ENCODE results near the gene PDE6C. TPM values are rescaled to one million over a fixed set of nuclear protein-coding genes. Genes with fewer than 3 reads are reported as not detected.

Gene PDE6C
- not detected for total RNA-seq

- ATAC-seq (ENCODE audit: low FRiP score in 2 of 2): no peak
- TF ChIP-seq, protein P1, sequence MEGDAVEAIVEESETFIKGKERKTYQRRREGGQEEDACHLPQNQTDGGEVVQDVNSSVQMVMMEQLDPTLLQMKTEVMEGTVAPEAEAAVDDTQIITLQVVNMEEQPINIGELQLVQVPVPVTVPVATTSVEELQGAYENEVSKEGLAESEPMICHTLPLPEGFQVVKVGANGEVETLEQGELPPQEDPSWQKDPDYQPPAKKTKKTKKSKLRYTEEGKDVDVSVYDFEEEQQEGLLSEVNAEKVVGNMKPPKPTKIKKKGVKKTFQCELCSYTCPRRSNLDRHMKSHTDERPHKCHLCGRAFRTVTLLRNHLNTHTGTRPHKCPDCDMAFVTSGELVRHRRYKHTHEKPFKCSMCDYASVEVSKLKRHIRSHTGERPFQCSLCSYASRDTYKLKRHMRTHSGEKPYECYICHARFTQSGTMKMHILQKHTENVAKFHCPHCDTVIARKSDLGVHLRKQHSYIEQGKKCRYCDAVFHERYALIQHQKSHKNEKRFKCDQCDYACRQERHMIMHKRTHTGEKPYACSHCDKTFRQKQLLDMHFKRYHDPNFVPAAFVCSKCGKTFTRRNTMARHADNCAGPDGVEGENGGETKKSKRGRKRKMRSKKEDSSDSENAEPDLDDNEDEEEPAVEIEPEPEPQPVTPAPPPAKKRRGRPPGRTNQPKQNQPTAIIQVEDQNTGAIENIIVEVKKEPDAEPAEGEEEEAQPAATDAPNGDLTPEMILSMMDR (IDR thresholded peaks at IDR 0.05): no peak
- TF ChIP-seq POLR2AphosphoS5 (IDR thresholded peaks at IDR 0.05): no peak
- no peak for TF ChIP-seq EP300 (IDR thresholded peaks at IDR 0.05)
- TF ChIP-seq POLR2A (IDR thresholded peaks at IDR 0.05): no peak
- H3K27ac ChIP-seq: no peak within 1 kb of the TSS
- H3K27me3 ChIP-seq: no peaks in the 10 kb centered on the region
- no peaks in the 10 kb centered on the region for H3K4me1 ChIP-seq
- no peaks in the 10 kb centered on the region for H3K9me3 ChIP-seq
- 76 to 90% methylated on average over 6 of the region's 6 CpGs for WGBS, 2 donors
- H3K36me3 ChIP-seq: no peaks in the 10 kb centered on the region
- DNase-seq: no peak
- H3K4me3 ChIP-seq: no peak within 1 kb of the TSS
Measured at GRCh38 chr10:93612311-93612710, at the start of gene PDE6C. Gene PDE6C (plus strand): TSS chr10:93612537. CDS start chr10:93612726, 189 bp downstream.

GRCh38 chr10:93565446-93565845, 46.9 kb upstream of the PDE6C start:
- DNase-seq (no peak), ATAC-seq (ENCODE audit: low FRiP score in 2 of 2) (peak in 1 of 2 donors; percentile 51)
- H3K36me3 ChIP-seq: no peaks in the 10 kb centered on the region
- no peak overlapping the region for H3K4me3 ChIP-seq
- H3K4me1 ChIP-seq: peaks cover 8 to 20% (median 12%) of the 10 kb centered on the region in 4 donors
- no peak overlapping the region for H3K27ac ChIP-seq
- 58 to 75% methylated on average over 3 of the region's 3 CpGs for WGBS, 2 donors
- H3K9me3 ChIP-seq: no peaks in the 10 kb centered on the region
- H3K27me3 ChIP-seq: peaks cover 0 to 22% (median 8%) of the 10 kb centered on the region in 4 donors
- TF ChIP-seq, protein P1 (IDR thresholded peaks at IDR 0.05): no peak
- TF ChIP-seq POLR2AphosphoS5 (IDR thresholded peaks at IDR 0.05) (no peak), EP300 (IDR thresholded peaks at IDR 0.05) (no peak), POLR2A (IDR thresholded peaks at IDR 0.05) (no peak)

DNA sequence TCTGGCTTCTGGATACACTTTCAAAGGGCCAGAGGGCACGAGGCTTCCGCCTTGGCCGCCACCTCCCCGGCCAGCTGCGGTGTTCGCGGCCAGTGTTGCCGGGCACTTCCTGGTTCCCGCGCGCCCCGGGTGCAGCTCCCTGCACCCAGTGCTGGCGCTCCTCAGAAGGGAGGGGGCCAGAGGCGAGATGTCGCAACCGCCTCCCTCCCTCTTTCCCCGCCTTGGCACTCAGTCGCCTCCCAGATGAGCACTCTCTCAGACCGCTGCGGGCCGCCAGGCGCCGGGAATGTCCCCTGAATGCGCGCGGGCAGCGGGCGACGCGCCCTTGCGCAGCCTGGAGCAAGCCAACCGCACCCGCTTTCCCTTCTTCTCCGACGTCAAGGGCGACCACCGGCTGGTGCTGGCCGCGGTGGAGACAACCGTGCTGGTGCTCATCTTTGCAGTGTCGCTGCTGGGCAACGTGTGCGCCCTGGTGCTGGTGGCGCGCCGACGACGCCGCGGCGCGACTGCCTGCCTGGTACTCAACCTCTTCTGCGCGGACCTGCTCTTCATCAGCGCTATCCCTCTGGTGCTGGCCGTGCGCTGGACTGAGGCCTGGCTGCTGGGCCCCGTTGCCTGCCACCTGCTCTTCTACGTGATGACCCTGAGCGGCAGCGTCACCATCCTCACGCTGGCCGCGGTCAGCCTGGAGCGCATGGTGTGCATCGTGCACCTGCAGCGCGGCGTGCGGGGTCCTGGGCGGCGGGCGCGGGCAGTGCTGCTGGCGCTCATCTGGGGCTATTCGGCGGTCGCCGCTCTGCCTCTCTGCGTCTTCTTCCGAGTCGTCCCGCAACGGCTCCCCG, 45.7 kb upstream of the PDE6C start, which contains the start of gene FFAR4:
TSS of gene FFAR4 (plus strand) at position 231 of the 842 bp plus-strand sequence. CDS start at position 287, 56 bp downstream.
- 3% methylated on average over 37 to 38 of the region's 85 CpGs for WGBS, 2 donors
- TF ChIP-seq POLR2A (IDR thresholded peaks at IDR 0.05) (peak in 1 of 4 donors; percentile 47), POLR2AphosphoS5 (IDR thresholded peaks at IDR 0.05) (peak in 1 of 2 donors; percentile 10), EP300 (IDR thresholded peaks at IDR 0.05) (no peak)
- TF ChIP-seq, protein P1 (IDR thresholded peaks at IDR 0.05): no peak
- H3K4me1 ChIP-seq: peaks cover 8 to 20% (median 12%) of the 10 kb centered on the region in 4 donors
- peak within 1 kb of the TSS in 1 of 4 donors; percentile 11 for H3K27ac ChIP-seq
- H3K36me3 ChIP-seq: no peaks in the 10 kb centered on the region
- peak within 1 kb of the TSS in 3 of 4 donors; percentile 35 to 49 (median 38) for H3K4me3 ChIP-seq
- H3K27me3 ChIP-seq: peaks cover 0 to 22% (median 8%) of the 10 kb centered on the region in 4 donors
- no peaks in the 10 kb centered on the region for H3K9me3 ChIP-seq
- ATAC-seq (ENCODE audit: low FRiP score in 2 of 2) (peak; percentile 50 to 88), DNase-seq (peak; percentile 58 to 89)

DNA sequence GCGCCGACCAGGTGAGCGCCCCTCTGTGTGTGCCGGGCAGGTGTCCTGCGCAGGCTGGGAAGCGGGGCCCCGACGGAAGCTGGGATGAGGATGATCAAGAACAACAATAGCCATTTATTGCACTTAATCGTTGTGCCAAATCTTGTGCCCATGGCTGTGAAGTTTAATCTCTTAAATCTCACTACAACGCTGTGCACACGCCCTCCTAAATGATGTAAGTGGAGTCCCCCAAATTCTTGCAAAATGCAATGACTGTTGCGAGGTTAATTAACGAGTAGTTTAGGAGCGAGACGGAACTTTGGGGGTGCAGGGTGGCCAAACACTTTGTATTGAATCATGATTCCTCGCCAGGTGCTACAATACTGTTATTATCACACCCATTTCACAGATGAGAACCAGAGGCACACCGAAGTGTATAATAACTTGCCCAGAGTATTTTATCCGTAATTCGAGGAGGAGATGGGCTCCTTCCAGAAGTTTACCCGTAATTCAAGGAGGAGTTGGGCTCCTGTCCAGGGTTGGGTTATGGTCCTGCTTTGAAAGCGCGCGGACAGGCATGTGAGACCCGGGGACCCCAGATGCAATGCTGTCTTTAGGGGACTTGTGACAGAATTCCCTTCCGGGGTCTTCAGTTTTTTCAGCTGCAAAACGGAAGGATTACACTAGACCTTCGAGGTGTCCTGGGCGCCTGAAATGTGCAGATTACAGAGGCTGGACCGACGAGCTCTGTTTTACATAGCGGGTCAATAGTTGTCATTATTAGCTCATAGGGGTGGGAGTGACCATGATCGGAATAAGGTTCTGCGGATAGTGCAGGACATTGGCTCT, 44.8 kb upstream of the PDE6C start:
- Histone ChIP-seq H3K36me3 (no peaks in the 10 kb centered on the region), H3K27me3 (peaks cover 0 to 22% (median 8%) of the 10 kb centered on the region in 4 donors), H3K4me1 (peaks cover 8 to 24% (median 12%) of the 10 kb centered on the region in 4 donors), H3K9me3 (no peaks in the 10 kb centered on the region), H3K27ac (peak overlapping the region in 1 of 4 donors; percentile 11), H3K4me3 (peak overlapping the region in 3 of 4 donors; percentile 35 to 49 (median 38))
- WGBS, 2 donors: 17 to 21% methylated on average over 14 to 33 of the region's 33 CpGs
- DNase-seq (no peak), ATAC-seq (ENCODE audit: low FRiP score in 2 of 2) (no peak)
- TF ChIP-seq POLR2AphosphoS5 (IDR thresholded peaks at IDR 0.05): no peak
- no peak for TF ChIP-seq EP300 (IDR thresholded peaks at IDR 0.05)

GRCh38 chr10:93568105-93568390, 44.3 kb upstream of the PDE6C start:
- Histone ChIP-seq H3K36me3 (no peaks in the 10 kb centered on the region), H3K9me3 (no peaks in the 10 kb centered on the region), H3K4me3 (peak overlapping the region in 3 of 4 donors; percentile 35 to 49 (median 38)), H3K27me3 (peaks cover 0 to 22% (median 8%) of the 10 kb centered on the region in 4 donors), H3K27ac (no peak overlapping the region), H3K4me1 (peaks cover 8 to 29% (median 15%) of the 10 kb centered on the region in 4 donors)
- ATAC-seq (ENCODE audit: low FRiP score in 2 of 2) (no peak), DNase-seq (peak in 1 of 2 donors; percentile 44)
- 10 to 20% methylated on average over 19 to 21 of the region's 21 CpGs for WGBS, 2 donors
- TF ChIP-seq, protein P1 (IDR thresholded peaks at IDR 0.05): no peak
- TF ChIP-seq EP300 (IDR thresholded peaks at IDR 0.05): no peak
- no peak for TF ChIP-seq POLR2A (IDR thresholded peaks at IDR 0.05)
- no peak for TF ChIP-seq POLR2AphosphoS5 (IDR thresholded peaks at IDR 0.05)
